Ishikawa (cell line): ENCODE data around the gene IGF2BP3.

Experiments used
- CEBPB ChIP-seq: IDR thresholded peaks from 2 replicates; pipeline ENCODE4 v1.6.1; 2012
- CREB1 ChIP-seq: IDR thresholded peaks from 2 replicates; pipeline ENCODE4 v1.6.1; 2012; ENCODE audit warnings: low read depth
- EP300 ChIP-seq: IDR thresholded peaks from 2 replicates; pipeline ENCODE4 v1.6.1; 2012; ENCODE audit warnings: borderline replicate concordance
- FOXM1 ChIP-seq: IDR thresholded peaks from 2 replicates; pipeline ENCODE4 v1.6.1; 2012; ENCODE audit warnings: low read depth, borderline replicate concordance
- NFIC ChIP-seq: IDR thresholded peaks from 2 replicates; pipeline ENCODE4 v1.6.1; 2012
- TCF12 ChIP-seq: IDR thresholded peaks from 2 replicates; pipeline ENCODE4 v1.6.1; 2012; ENCODE audit warnings: low read depth
- TEAD4 ChIP-seq: IDR thresholded peaks from 2 replicates; pipeline ENCODE4 v1.6.1; 2012

- TF ChIP-seq CREB1 (no peak), FOXM1 (no peak), EP300 (no peak), TCF12 (no peak), CEBPB (no peak), TEAD4 (no peak), NFIC (no peak)
These were observed 131.4 kb downstream of the IGF2BP3 start for GRCh38 chr7:23338863-23339262.
